H1 (cell line): ENCODE results near the gene OR8A1. TPM values are rescaled to one million over a fixed set of nuclear protein-coding genes. Genes with fewer than 3 reads are reported as not detected.

Experiments
- CTCF ChIA-PET: fragments of 300-600 bp; sonication (Branson Sonifier 250); formaldehyde crosslinking; loops from one replicate; lab custom pipeline; 2021; ENCODE audit not compliant: partially characterized antibody; lab: Charles Lee
- POLR2A ChIA-PET: fragments of 300-600 bp; sonication (Branson Sonifier 250); formaldehyde crosslinking; loops from one replicate; lab custom pipeline; 2021; ENCODE audit warnings: inconsistent platforms; ENCODE audit not compliant: partially characterized antibody; lab: Charles Lee
- DNase-seq, 2 experiments: peaks; one replicate each; pipeline versions ENCODE4 v3.0.0 to v3.0.0-alpha.2; 2010 to 2022; ENCODE audit warnings: low spot score in 2 of 2, low read depth in 1 of 2, mixed read lengths in 1 of 2
- FAIRE-seq: peaks from 2 replicates; lab custom pipeline; 2011; peaks lifted over from hg19 to GRCh38; lab: Jason Lieb, UNC
- H2AFZ ChIP-seq: 2 replicates; pipeline ENCODE4 v1.8.1; 2012; ENCODE audit warnings: low read length, inconsistent platforms
- H2AK5ac ChIP-seq: 2 replicates; pipeline ENCODE4 v1.6.1; 2013; ENCODE audit warnings: low read depth, low read length
- H2BK120ac ChIP-seq: replicated peaks from 2 replicates; pipeline ENCODE3; 2013; ENCODE audit warnings: low read depth, low read length, inconsistent platforms
- H2BK12ac ChIP-seq: 2 replicates; pipeline ENCODE4 v1.6.1; 2013; ENCODE audit warnings: low read depth, low read length
- H2BK15ac ChIP-seq: 2 replicates; pipeline ENCODE4 v1.6.1; 2013; ENCODE audit warnings: low read length
- H2BK20ac ChIP-seq: 2 replicates; pipeline ENCODE4 v1.6.1; 2013; ENCODE audit warnings: low read length
- H2BK5ac ChIP-seq: 2 replicates; pipeline ENCODE4 v1.6.1; 2013; ENCODE audit warnings: low read depth, low read length
- H3K14ac ChIP-seq: 2 replicates; pipeline ENCODE4 v1.6.1; 2013; ENCODE audit warnings: inconsistent platforms; ENCODE audit not compliant: insufficient read length
- H3K18ac ChIP-seq: 2 replicates; pipeline ENCODE4 v1.6.1; 2013; ENCODE audit warnings: low read length; ENCODE audit errors: extremely low read depth
- H3K23ac ChIP-seq: 2 replicates; pipeline ENCODE4 v1.6.1; 2013; ENCODE audit warnings: inconsistent platforms; ENCODE audit not compliant: insufficient read length
- H3K23me2 ChIP-seq: 2 replicates; pipeline ENCODE4 v1.6.1; 2013; ENCODE audit warnings: low read depth, low read length
- H3K27ac ChIP-seq: 2 replicates; pipeline ENCODE4 v1.6.1; 2011; ENCODE audit warnings: low read depth, low read length, inconsistent platforms
- H3K27me3 ChIP-seq, 4 experiments: replicated peaks in 1 of 4; 1 replicate in 1 of 4; 2 replicates in 3 of 4; pipeline versions ENCODE4 v1.6.1 to v1.8.1; 2011 to 2013; ENCODE audit warnings: low read length in 3 of 4, mild to moderate bottlenecking in 3 of 4, inconsistent platforms in 2 of 4, mixed read lengths in 2 of 4, moderate library complexity in 1 of 4; ENCODE audit not compliant: control insufficient read depth in 3 of 4, insufficient read depth in 3 of 4; ENCODE audit errors: extremely low read depth in 1 of 4
- H3K36me3 ChIP-seq, 4 experiments: 2 replicates each; pipeline versions ENCODE4 v1.6.1 to v1.8.1; 2011 to 2013; ENCODE audit warnings: mild to moderate bottlenecking in 4 of 4, low read length in 3 of 4, moderate library complexity in 2 of 4, control low read depth in 1 of 4, inconsistent platforms in 1 of 4; ENCODE audit not compliant: insufficient read depth in 4 of 4, control insufficient read depth in 2 of 4
- H3K4ac ChIP-seq: replicated peaks from 2 replicates; pipeline ENCODE3; 2013; ENCODE audit warnings: low read length, low read depth, mixed read lengths, inconsistent platforms; ENCODE audit not compliant: insufficient read length
- H3K4me1 ChIP-seq, 4 experiments: replicated peaks in 1 of 4; 1 replicate in 1 of 4; 2 replicates in 3 of 4; pipeline versions ENCODE4 v1.6.1 to v1.8.1; 2011 to 2013; ENCODE audit warnings: low read length in 3 of 4, inconsistent platforms in 2 of 4, mixed read lengths in 1 of 4; ENCODE audit not compliant: insufficient read depth in 4 of 4, control insufficient read depth in 3 of 4
- H3K4me2 ChIP-seq, 2 experiments: 2 replicates each; pipeline versions ENCODE4 v1.6.1 to v1.8.1; 2011 to 2013; ENCODE audit warnings: low read depth in 2 of 2, low read length in 2 of 2, control low read depth in 1 of 2, inconsistent platforms in 1 of 2, mild to moderate bottlenecking in 1 of 2; ENCODE audit not compliant: insufficient read depth in 1 of 2
- H3K4me3 ChIP-seq, 4 experiments: fragments of 200-600, 300-600 bp in 1 of 4; sonication (generic), shearing (Covaris generic), sonication (Bioruptor Twin) in 1 of 4; 2 replicates each; pipeline versions ENCODE4 v1.5.1 to v1.8.1; 2011 to 2016; ENCODE audit warnings: low read length in 4 of 4, low read depth in 3 of 4, control low read depth in 2 of 4, inconsistent platforms in 2 of 4, mild to moderate bottlenecking in 2 of 4, mixed read lengths in 1 of 4, moderate library complexity in 1 of 4; ENCODE audit not compliant: insufficient read depth in 2 of 4; ENCODE audit errors: extremely low read depth in 1 of 4
- H3K56ac ChIP-seq: replicated peaks from 2 replicates; pipeline ENCODE3; 2013; ENCODE audit warnings: low read depth, mild to moderate bottlenecking, mixed read lengths, low read length, inconsistent platforms; ENCODE audit not compliant: insufficient read length
- H3K79me1 ChIP-seq: 2 replicates; pipeline ENCODE4 v1.6.1; 2013; ENCODE audit warnings: low read depth, low read length, control low read depth
- H3K79me2 ChIP-seq, 2 experiments: 2 replicates each; pipeline versions ENCODE4 v1.6.1 to v1.8.1; 2012 to 2013; ENCODE audit warnings: low read length in 2 of 2, mild to moderate bottlenecking in 2 of 2, inconsistent platforms in 1 of 2; ENCODE audit not compliant: insufficient read depth in 2 of 2, control insufficient read depth in 1 of 2
- H3K9ac ChIP-seq, 4 experiments: replicated peaks in 1 of 4; 1 replicate in 1 of 4; 2 replicates in 3 of 4; pipeline versions ENCODE4 v1.6.1 to v1.8.1; 2011 to 2013; ENCODE audit warnings: low read depth in 3 of 4, low read length in 3 of 4, control low read depth in 2 of 4, mild to moderate bottlenecking in 2 of 4, moderate library complexity in 2 of 4, inconsistent platforms in 1 of 4; ENCODE audit errors: extremely low read depth in 1 of 4
- H3K9me3 ChIP-seq, 2 experiments: 2 replicates each; pipeline versions ENCODE4 v1.6.1 to v1.8.1; 2012 to 2013; ENCODE audit warnings: mild to moderate bottlenecking in 2 of 2, moderate library complexity in 2 of 2, control low read depth in 1 of 2, inconsistent platforms in 1 of 2, low read depth in 1 of 2, low read length in 1 of 2, mixed read lengths in 1 of 2; ENCODE audit not compliant: insufficient read depth in 2 of 2
- H4K20me1 ChIP-seq, 2 experiments: replicated peaks in 1 of 2; 2 replicates each; pipeline versions ENCODE3 to v1.8.1; 2011 to 2013; ENCODE audit warnings: inconsistent platforms in 2 of 2, low read length in 2 of 2, mild to moderate bottlenecking in 1 of 2; ENCODE audit not compliant: insufficient read depth in 2 of 2, control insufficient read depth in 1 of 2
- H4K5ac ChIP-seq: 2 replicates; pipeline ENCODE4 v1.6.1; 2013; ENCODE audit warnings: low read length, low read depth, mixed read lengths, inconsistent platforms; ENCODE audit not compliant: insufficient read length
- H4K8ac ChIP-seq: 2 replicates; pipeline ENCODE4 v1.8.0; 2013; ENCODE audit warnings: mild to moderate bottlenecking, moderate library complexity, low read length, inconsistent platforms; ENCODE audit not compliant: insufficient read depth; ENCODE audit errors: extremely low read depth
- H4K91ac ChIP-seq: replicated peaks from 2 replicates; pipeline ENCODE3; 2013; ENCODE audit warnings: low read length, mixed read lengths, inconsistent platforms; ENCODE audit not compliant: insufficient read length
- CTBP2 ChIP-seq: IDR thresholded peaks from 2 replicates; pipeline ENCODE4 v1.7.0; 2011; ENCODE audit warnings: borderline replicate concordance, mild to moderate bottlenecking, moderate library complexity, mixed read lengths, low read length; ENCODE audit not compliant: insufficient read depth, insufficient read length
- GABPA ChIP-seq: IDR thresholded peaks from 2 replicates; pipeline ENCODE4 v1.6.1; 2011; ENCODE audit warnings: mild to moderate bottlenecking, low read length, moderate library complexity, borderline replicate concordance; ENCODE audit not compliant: insufficient read depth
- JUND ChIP-seq: IDR thresholded peaks from 2 replicates; pipeline ENCODE4 v1.6.1; 2011; ENCODE audit warnings: mild to moderate bottlenecking, improper control_type of control experiment, low read length
- SAP30 ChIP-seq: fragments of 300-600 bp; sonication (generic); IDR thresholded peaks from 2 replicates; pipeline ENCODE4 v1.7.1; 2012; ENCODE audit warnings: low read length, moderate library complexity, mild to moderate bottlenecking, inconsistent platforms; ENCODE audit not compliant: insufficient read depth, insufficient replicate concordance
- WGBS, 2 experiments: shearing (Covaris generic) in 1 of 2; methylation state at CpG; one replicate each; pipeline versions ENCODE4 v1.1.6 to v1.1.7; 2013 to 2015; ENCODE audit warnings: low lambda C conversion rate in 2 of 2, mixed read lengths in 2 of 2, inconsistent platforms in 1 of 2, low coverage in 1 of 2, missing lambda C conversion rate in 1 of 2; ENCODE audit not compliant: insufficient replicate concordance in 2 of 2, insufficient coverage in 1 of 2, insufficient read length in 1 of 2; ENCODE audit errors: extremely low coverage in 1 of 2, missing lambda C conversion rate in 1 of 2; 5-methylcytosine and 5-hydroxymethylcytosine counted together
- polyA plus RNA-seq, 7 experiments: library from polyadenylated mRNA; depleted of rRNA in 3 of 7; stranded (reverse) in 5 of 7; unstranded in 2 of 7; fragments of >200 nt in 5 of 7; fragments of 200-250 nt in 2 of 7; gene quantifications; 1 replicate in 5 of 7; 2 replicates in 1 of 7; 4 replicates in 1 of 7; pipeline versions ENCODE4 v1.2.1 to v1.2.3, GENCODE V29; 2011 to 2013; ENCODE audit warnings: missing spikeins in 2 of 7, mixed read lengths in 2 of 7
- total RNA-seq: library from RNA; stranded (reverse); fragmentation: NEBNext Ultra II Directional; extraction: Animal tissue kit (Norgen Biotek cat#: 25700); gene quantifications from 2 replicates; pipeline ENCODE4 v1.2.1, GENCODE V29; 2021

OR8A1 gene
- total and polyA plus RNA-seq, 2 of the 8 experiments (the other 6 are each of a cell fraction or from before 2014, with no cell fraction given) = not detected

DNA sequence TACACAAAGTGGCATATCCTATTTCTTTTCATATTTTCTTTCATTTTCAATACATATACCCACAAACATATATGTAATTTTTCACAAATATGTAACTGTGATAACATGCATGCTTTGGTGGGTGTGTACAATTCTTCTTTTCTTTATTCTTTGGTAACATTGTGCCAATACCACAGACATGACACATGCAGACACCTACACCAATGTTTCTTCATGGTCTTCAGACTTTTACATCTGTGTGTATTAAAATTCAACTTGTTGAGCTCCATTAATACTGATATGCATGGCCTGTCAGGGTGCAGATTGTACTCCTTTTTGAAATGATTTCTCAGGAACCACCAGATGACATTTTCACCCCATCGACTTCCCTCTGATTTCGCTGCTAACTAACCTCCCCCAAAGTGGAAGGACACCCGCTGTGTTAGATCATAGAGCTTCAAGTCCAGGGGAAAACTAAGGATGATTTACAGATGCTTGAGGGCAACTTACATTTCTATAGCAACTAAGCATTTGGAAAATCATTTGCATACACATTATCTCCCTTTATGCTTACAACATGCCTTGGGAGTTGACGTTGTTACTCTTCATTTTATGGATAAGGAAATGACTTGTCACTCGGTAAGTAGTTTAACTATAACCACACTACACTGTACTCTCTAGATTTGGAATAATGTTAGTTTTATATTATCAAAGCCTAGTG, 31.0 kb downstream of the OR8A1 start:
- H3K9ac ChIP-seq = no peak overlapping the region
- H4K5ac ChIP-seq = no peak overlapping the region
- no peak overlapping the region for H3K56ac ChIP-seq
- H3K4me2 ChIP-seq = no peak overlapping the region
- H4K8ac ChIP-seq = no peak overlapping the region
- H3K4ac ChIP-seq = no peak overlapping the region
- H3K23me2 ChIP-seq = no peaks in the 10 kb centered on the region
- no peak overlapping the region for H3K14ac ChIP-seq
- ChIA-PET POLR2A (interaction anchor here (0.8 to 1.5 kb wide), 2 partner anchors 22 to 38 kb away, joined by 5 read pairs; partner anchors contain the start of gene TBRG1), CTCF (interaction anchor here (0.6 to 1.6 kb wide), 4 partner anchors 11 to 43 kb away, joined by 3 to 6 read pairs (median 3); partner anchors contain the start of gene PANX3)
- no peak overlapping the region for H2BK12ac ChIP-seq
- H2BK5ac ChIP-seq = no peak overlapping the region
- TF ChIP-seq SAP30 = no peak
- TF ChIP-seq JUND = no peak
- TF ChIP-seq GABPA = no peak
- TF ChIP-seq CTBP2 = no peak
- H3K9me3 ChIP-seq = no peaks in the 10 kb centered on the region
- H2BK120ac ChIP-seq = no peak overlapping the region
- H3K79me1 ChIP-seq = no peaks in the 10 kb centered on the region
- 79% methylated on average over 5 of the region's 5 CpGs; no CpG with 5 or more reads in 1 of the 2 experiments for WGBS, 2 experiments
- H3K27me3 ChIP-seq = no peaks in the 10 kb centered on the region
- FAIRE-seq (no peak), DNase-seq (no peak)
- H2AFZ ChIP-seq = no peak overlapping the region
- H2BK20ac ChIP-seq = no peak overlapping the region
- no peak overlapping the region for H4K91ac ChIP-seq
- H3K23ac ChIP-seq = no peak overlapping the region
- no peaks in the 10 kb centered on the region for H4K20me1 ChIP-seq
- no peaks in the 10 kb centered on the region for H3K79me2 ChIP-seq
- H3K27ac ChIP-seq = no peak overlapping the region
- H2BK15ac ChIP-seq = no peak overlapping the region
- H3K4me3 ChIP-seq = no peak overlapping the region
- no peak overlapping the region for H3K18ac ChIP-seq
- H2AK5ac ChIP-seq = no peak overlapping the region
- no peaks in the 10 kb centered on the region for H3K36me3 ChIP-seq
- no peaks in the 10 kb centered on the region; a peak in 1 of 7 replicates for H3K4me1 ChIP-seq
